Measurements from ENCODE around the gene ZNF283. TPM values are rescaled to one million over a fixed set of nuclear protein-coding genes. Genes with fewer than 3 reads are reported as not detected.

ZNF283 gene
- polyA plus RNA-seq, 4 donors: 1.3 to 15.1 (median 3.1) TPM

Other genes with a start within 250 kb of the ZNF283 start
- 1 to 10 TPM; 2.0 to 8.8 (median 3.9) TPM for gene IRGQ, start 231.2 kb upstream of the ZNF283 start, polyA plus RNA-seq
- 10 to 100 TPM; 14.7 to 24.2 (median 17.2) TPM for gene ZNF576, start 230.7 kb upstream of the ZNF283 start, polyA plus RNA-seq
- gene SRRM5, start 215.2 kb upstream of the ZNF283 start, polyA plus RNA-seq: 1 to 10 TPM in 1 of 4 donors, under 1 TPM in 3; 0.27 to 1.0 (median 0.49) TPM
- gene ZNF428, start 207.7 kb upstream of the ZNF283 start, polyA plus RNA-seq: 10 to 100 TPM; 16.8 to 43.2 (median 25.3) TPM
- 1 to 10 TPM in 3 of 4 donors, not detected in 1; 1.1 to 6.8 (median 4.9) TPM for gene CADM4, start 187.5 kb upstream of the ZNF283 start, polyA plus RNA-seq
- 10 to 100 TPM in 2 of 4 donors, 1 to 10 TPM in 2; 4.1 to 17.6 (median 9.5) TPM for gene PLAUR, start 157.2 kb upstream of the ZNF283 start, polyA plus RNA-seq
- under 1 TPM in 1 of 4 donors, not detected in 3; 0.04 TPM for gene IRGC, start 111.2 kb upstream of the ZNF283 start, polyA plus RNA-seq
- gene SMG9, start 72.4 kb upstream of the ZNF283 start, polyA plus RNA-seq: 10 to 100 TPM; 21.3 to 32.4 (median 26.5) TPM
- 1 to 10 TPM in 2 of 4 donors, not detected in 2; 1.1 to 2.6 TPM for gene KCNN4, start 46.3 kb upstream of the ZNF283 start, polyA plus RNA-seq
- gene LYPD5, start 24.9 kb upstream of the ZNF283 start, polyA plus RNA-seq: 1 to 10 TPM in 2 of 4 donors, under 1 TPM in 1, not detected in 1; 0.35 to 2.3 (median 1.1) TPM
- gene ZNF404, start 56.6 kb downstream of the ZNF283 start, polyA plus RNA-seq: 1 to 10 TPM in 3 of 4 donors, not detected in 1; 1.8 to 9.9 (median 2.0) TPM
- 10 to 100 TPM in 1 of 4 donors, 1 to 10 TPM in 3; 3.5 to 18.5 (median 6.0) TPM for gene ZNF45, start 108.0 kb downstream of the ZNF283 start, polyA plus RNA-seq
- 1 to 10 TPM in 2 of 4 donors, not detected in 2; 1.1 to 3.6 TPM for gene ZNF221, start 123.9 kb downstream of the ZNF283 start, polyA plus RNA-seq
- 1 to 10 TPM; 3.7 to 8.7 (median 5.5) TPM for gene ZNF155, start 156.9 kb downstream of the ZNF283 start, polyA plus RNA-seq
- 1 to 10 TPM; 1.1 to 6.4 (median 1.6) TPM for gene ZNF230, start 175.6 kb downstream of the ZNF283 start, polyA plus RNA-seq
- gene ZNF222, start 198.1 kb downstream of the ZNF283 start, polyA plus RNA-seq: 1 to 10 TPM; 1.9 to 6.1 (median 3.3) TPM
- 10 to 100 TPM in 1 of 4 donors, 1 to 10 TPM in 3; 3.3 to 23.6 (median 6.4) TPM for gene ZNF223, start 224.7 kb downstream of the ZNF283 start, polyA plus RNA-seq
- gene ZNF284, start 244.8 kb downstream of the ZNF283 start, polyA plus RNA-seq: 1 to 10 TPM in 1 of 4 donors, under 1 TPM in 3; 0.67 to 4.6 (median 0.76) TPM